WTC11 (cell line): Measurements from ENCODE around the gene HPSE2. TPM values are rescaled to one million over a fixed set of nuclear protein-coding genes. Genes with fewer than 3 reads are reported as not detected.

Experiments used
- ATAC-seq: fragments of 200-7000 bp; cut with Tn5 transposase; 2 replicates; pipeline ENCODE4 v1.10.0; 2021; ENCODE audit warnings: mild to moderate bottlenecking, moderate library complexity
- CTCF ChIA-PET: fragments of 300-600 bp; sonication (Branson Sonifier 250); formaldehyde crosslinking; loops from one replicate; lab custom pipeline; 2021; ENCODE audit warnings: antibody characterized with exemption; lab: Charles Lee
- POLR2A ChIA-PET: fragments of 350-600 bp; sonication (Branson Sonifier 250); formaldehyde crosslinking; loops from one replicate; lab custom pipeline; 2021; ENCODE audit warnings: antibody characterized with exemption; lab: Charles Lee
- DNase-seq: peaks from one replicate; pipeline ENCODE4 v3.0.0; 2021; ENCODE audit warnings: low spot score
- H3K27ac Mint-ChIP-seq: 2 replicates; pipeline ENCODE4 v1.8.0; 2021; ENCODE audit warnings: mixed read lengths
- H3K27me3 Mint-ChIP-seq: 2 replicates; pipeline ENCODE4 v1.8.0; 2021; ENCODE audit warnings: low read depth, mild to moderate bottlenecking, moderate library complexity, mixed read lengths
- H3K36me3 Mint-ChIP-seq: 2 replicates; pipeline ENCODE4 v1.8.0; 2021; ENCODE audit warnings: mixed read lengths
- H3K4me1 Mint-ChIP-seq: 2 replicates; pipeline ENCODE4 v1.8.0; 2022; ENCODE audit warnings: mixed read lengths
- H3K4me3 Mint-ChIP-seq: 2 replicates; pipeline ENCODE4 v1.8.0; 2021; ENCODE audit warnings: mild to moderate bottlenecking, moderate library complexity, mixed read lengths
- H3K9me3 Mint-ChIP-seq: 2 replicates; pipeline ENCODE4 v1.8.0; 2021; ENCODE audit warnings: mixed read lengths
- ATF3 ChIP-seq: sonication (generic); formaldehyde crosslinking; conservative IDR thresholded peaks from 2 replicates; pipeline ENCODE4 v1.8.1; 2022; ENCODE audit warnings: mild to moderate bottlenecking, missing genetic modification reagents
- CBFB ChIP-seq: sonication (generic); formaldehyde crosslinking; IDR thresholded peaks from 2 replicates; pipeline ENCODE4 v1.8.1; 2022; ENCODE audit warnings: mild to moderate bottlenecking, low read depth, missing genetic modification reagents
- CREM ChIP-seq: sonication (generic); formaldehyde crosslinking; IDR thresholded peaks from 2 replicates; pipeline ENCODE4 v1.8.1; 2022; ENCODE audit warnings: mild to moderate bottlenecking, missing genetic modification reagents, moderate library complexity
- ELF4 ChIP-seq: sonication (generic); formaldehyde crosslinking; IDR thresholded peaks from 2 replicates; pipeline ENCODE4 v1.8.1; 2022; ENCODE audit warnings: low read depth, mild to moderate bottlenecking, moderate library complexity, missing genetic modification reagents
- ERG ChIP-seq: fragments of 250-450 bp; sonication (Bioruptor Pico); IDR thresholded peaks from 2 replicates; pipeline ENCODE4 v1.8.0; 2021; ENCODE audit warnings: mild to moderate bottlenecking
- FOXP4 ChIP-seq: sonication (generic); formaldehyde crosslinking; IDR thresholded peaks from 2 replicates; pipeline ENCODE4 v1.8.0; 2022; ENCODE audit warnings: mild to moderate bottlenecking, missing genetic modification reagents
- GTF2I ChIP-seq: fragments of 250-450 bp; sonication (Bioruptor Pico); conservative IDR thresholded peaks from 2 replicates; pipeline ENCODE4 v1.4.0; 2021; ENCODE audit warnings: mild to moderate bottlenecking
- HMGA2 ChIP-seq: fragments of 250-450 bp; sonication (Bioruptor Pico); IDR thresholded peaks from 2 replicates; pipeline ENCODE4 v1.4.0; 2021; ENCODE audit warnings: mild to moderate bottlenecking, moderate library complexity
- MYBL2 ChIP-seq: sonication (generic); formaldehyde crosslinking; IDR thresholded peaks from 2 replicates; pipeline ENCODE4 v1.8.1; 2023; ENCODE audit warnings: mild to moderate bottlenecking, moderate library complexity, missing genetic modification reagents
- NFE2L1 ChIP-seq: sonication (generic); formaldehyde crosslinking; IDR thresholded peaks from 2 replicates; pipeline ENCODE4 v1.8.1; 2023; ENCODE audit warnings: missing genetic modification reagents
- NFYB ChIP-seq: sonication (generic); formaldehyde crosslinking; conservative IDR thresholded peaks from 2 replicates; pipeline ENCODE4 v1.8.0; 2022; ENCODE audit warnings: low read depth, missing genetic modification reagents
- PREB ChIP-seq: sonication (generic); formaldehyde crosslinking; IDR thresholded peaks from 2 replicates; pipeline ENCODE4 v1.8.1; 2022; ENCODE audit warnings: mild to moderate bottlenecking, missing genetic modification reagents, moderate library complexity, borderline replicate concordance
- SMAD4 ChIP-seq: sonication (generic); formaldehyde crosslinking; IDR thresholded peaks from 2 replicates; pipeline ENCODE4 v1.8.0; 2022; ENCODE audit warnings: mild to moderate bottlenecking, missing genetic modification reagents
- STAT6 ChIP-seq: sonication (generic); formaldehyde crosslinking; conservative IDR thresholded peaks from 2 replicates; pipeline ENCODE4 v1.8.1; 2023; ENCODE audit warnings: mild to moderate bottlenecking, low read depth, missing genetic modification reagents, moderate library complexity
- ZNF121 ChIP-seq: sonication (generic); formaldehyde crosslinking; IDR thresholded peaks from 2 replicates; pipeline ENCODE4 v1.8.0; 2023; ENCODE audit warnings: missing genetic modification reagents
- ZNF138 ChIP-seq: sonication (generic); formaldehyde crosslinking; conservative IDR thresholded peaks from 2 replicates; pipeline ENCODE4 v1.8.1; 2022; ENCODE audit warnings: mild to moderate bottlenecking, moderate library complexity, missing genetic modification reagents
- ZNF219 ChIP-seq: sonication (generic); formaldehyde crosslinking; IDR thresholded peaks from 2 replicates; pipeline ENCODE4 v1.8.0; 2023; ENCODE audit warnings: missing genetic modification reagents, mild to moderate bottlenecking, borderline replicate concordance
- ZNF263 ChIP-seq: sonication (generic); formaldehyde crosslinking; IDR thresholded peaks from 2 replicates; pipeline ENCODE4 v1.8.1; 2022; ENCODE audit warnings: low read depth, mild to moderate bottlenecking, moderate library complexity, missing genetic modification reagents
- ZNF317 ChIP-seq: sonication (generic); formaldehyde crosslinking; IDR thresholded peaks from 2 replicates; pipeline ENCODE4 v1.8.1; 2023; ENCODE audit warnings: low read depth, mild to moderate bottlenecking, moderate library complexity, missing genetic modification reagents, borderline replicate concordance
- ZNF423 ChIP-seq: fragments of 250-450 bp; sonication (Bioruptor Pico); IDR thresholded peaks from 2 replicates; pipeline ENCODE4 v2.1.2; 2022; ENCODE audit warnings: mild to moderate bottlenecking, moderate library complexity
- total RNA-seq: library from RNA; stranded (reverse); gene quantifications from 3 replicates; pipeline ENCODE4 v1.2.3, GENCODE V29; 2021

Gene HPSE2
- total RNA-seq, 1 experiment from 2014 or later, result 0.66 TPM

GRCh38 chr10:98416606-98417388 is 818.9 kb downstream of the HPSE2 start (continued):
- TF ChIP-seq ZNF121, result no peak
- no peak for TF ChIP-seq GTF2I (CRISPR knock-in tag)
- TF ChIP-seq PREB (CRISPR knock-in tag), result no peak
- TF ChIP-seq ZNF317, result no peak
- TF ChIP-seq ATF3 (CRISPR knock-in tag), result no peak
- TF ChIP-seq NFE2L1, result no peak
- TF ChIP-seq ZNF263 (CRISPR knock-in tag), result no peak
- TF ChIP-seq FOXP4, result no peak
- TF ChIP-seq CBFB (CRISPR knock-in tag), result no peak
- TF ChIP-seq ELF4 (CRISPR knock-in tag), result no peak

GRCh38 chr10:98415731-98416119 is 819.9 kb downstream of the HPSE2 start:
- ChIA-PET POLR2A (interaction anchor here (0.8 kb wide), 1 partner anchor 213 kb away, joined by 3 read pairs; no protein-coding TSS in a partner anchor), CTCF (interaction anchor here (1.2 to 2.8 kb wide), 6 partner anchors 8 to 107 kb away, joined by 3 to 23 read pairs (median 12); no protein-coding TSS in a partner anchor)
- ATAC-seq, result no peak
- H3K4me3 Mint-ChIP-seq, result no peak overlapping the region
- DNase-seq, result no peak
- no peak for TF ChIP-seq ZNF121
- TF ChIP-seq ERG (CRISPR knock-in tag), result no peak
- TF ChIP-seq HMGA2 (CRISPR knock-in tag), result no peak
- no peak for TF ChIP-seq FOXP4
- TF ChIP-seq STAT6, result no peak
- no peak for TF ChIP-seq ZNF219 (CRISPR knock-in tag)
- no peak for TF ChIP-seq SMAD4 (CRISPR knock-in tag)
- no peak for TF ChIP-seq NFYB (CRISPR knock-in tag)
- TF ChIP-seq CREM (CRISPR knock-in tag), result no peak
- TF ChIP-seq GTF2I (CRISPR knock-in tag), result no peak
- TF ChIP-seq ZNF138 (CRISPR knock-in tag), result no peak
- no peak for TF ChIP-seq MYBL2 (CRISPR knock-in tag)
- no peak for TF ChIP-seq ZNF423
- H3K4me1 Mint-ChIP-seq, result peaks cover 13% of the 10 kb centered on the region
- no peaks in the 10 kb centered on the region for H3K27me3 Mint-ChIP-seq
- peaks cover 3% of the 10 kb centered on the region; the same call in 1 of the 2 replicates for H3K36me3 Mint-ChIP-seq
- no peak overlapping the region; the same call in 1 of the 2 replicates for H3K27ac Mint-ChIP-seq
- no peaks in the 10 kb centered on the region for H3K9me3 Mint-ChIP-seq
